Endothelial cell (in vitro differentiated cells): ENCODE results near the gene GADL1. TPM values are rescaled to one million over a fixed set of nuclear protein-coding genes. Genes with fewer than 3 reads are reported as not detected.

Source experiments
- DNase-seq: peaks from one replicate; pipeline ENCODE4 v3.0.0; 2021; ENCODE audit warnings: low spot score
- H3K27ac Mint-ChIP-seq: one replicate; pipeline ENCODE4 v1.8.0; 2021; ENCODE audit warnings: mixed read lengths, inconsistent platforms; ENCODE audit not compliant: unreplicated experiment
- H3K27me3 Mint-ChIP-seq: one replicate; pipeline ENCODE4 v1.8.0; 2021; ENCODE audit warnings: mild to moderate bottlenecking, moderate library complexity, mixed read lengths, inconsistent platforms; ENCODE audit not compliant: unreplicated experiment
- H3K36me3 Mint-ChIP-seq: one replicate; pipeline ENCODE4 v1.8.0; 2021; ENCODE audit warnings: mild to moderate bottlenecking, low read depth, mixed read lengths, inconsistent platforms; ENCODE audit not compliant: unreplicated experiment
- H3K4me1 Mint-ChIP-seq: one replicate; pipeline ENCODE4 v1.8.0; 2021; ENCODE audit warnings: mild to moderate bottlenecking, mixed read lengths, inconsistent platforms; ENCODE audit not compliant: unreplicated experiment
- H3K4me3 Mint-ChIP-seq: one replicate; pipeline ENCODE4 v1.8.0; 2021; ENCODE audit warnings: mild to moderate bottlenecking, mixed read lengths, inconsistent platforms; ENCODE audit not compliant: unreplicated experiment
- H3K9me3 Mint-ChIP-seq: one replicate; pipeline ENCODE4 v1.8.0; 2021; ENCODE audit warnings: mixed read lengths, inconsistent platforms; ENCODE audit not compliant: unreplicated experiment
- CTCF ChIP-seq: fragments of 200-600 bp; sonication (generic); IDR thresholded peaks from one replicate; pipeline ENCODE4 v1.5.0; 2021; ENCODE audit warnings: antibody characterized with exemption; ENCODE audit not compliant: unreplicated experiment
- total RNA-seq: library from RNA; stranded (reverse); fragmentation: NEBNext Ultra II Directional; extraction: Animal tissue kit (Norgen Biotek cat#: 25700); gene quantifications from one replicate; pipeline ENCODE4 v1.2.1, GENCODE V29; 2021; ENCODE audit not compliant: unreplicated experiment

Gene GADL1
- total RNA-seq, 1 donor from 2014 or later: not detected

GRCh38 chr3:30760737-30761136 lies 133.7 kb downstream of the GADL1 start:
- TF ChIP-seq CTCF: no peak
- no peak for DNase-seq
- Mint-ChIP-seq H3K4me3 (no peak overlapping the region), H3K36me3 (no peaks in the 10 kb centered on the region), H3K9me3 (no peaks in the 10 kb centered on the region), H3K4me1 (peaks cover 20% of the 10 kb centered on the region), H3K27me3 (no peaks in the 10 kb centered on the region), H3K27ac (no peak overlapping the region)

DNA sequence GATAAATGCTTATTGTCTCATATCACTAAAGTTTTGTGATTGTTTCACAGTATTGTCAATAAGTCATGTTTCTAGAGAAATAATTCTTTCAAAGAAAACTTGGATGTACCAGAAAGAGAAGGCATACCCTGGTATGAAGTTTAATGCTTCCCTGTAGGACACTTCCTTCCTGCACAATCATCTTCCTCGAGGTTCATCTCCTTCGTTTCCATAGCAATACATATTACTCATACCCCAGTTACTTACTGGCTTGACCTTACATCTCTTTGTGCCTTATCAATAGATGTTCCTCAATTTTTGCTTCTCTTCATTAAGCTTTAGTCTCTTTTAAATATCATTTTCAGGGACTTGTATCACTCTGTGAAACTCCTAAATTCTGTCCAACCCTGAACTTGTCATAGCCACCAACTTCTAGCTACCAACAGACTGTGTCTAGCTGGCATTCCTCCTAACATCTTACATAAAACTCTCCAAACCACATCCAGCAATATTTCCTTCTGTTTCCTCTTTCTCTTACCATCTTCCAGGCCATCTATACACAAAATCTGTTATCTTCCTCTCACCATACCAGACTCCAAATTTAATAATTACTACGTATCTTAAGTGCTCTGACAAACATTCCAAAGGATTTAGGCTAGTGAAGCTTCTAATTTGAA lies 134.3 kb downstream of the GADL1 start:
- DNase-seq: no peak
- H3K4me1 Mint-ChIP-seq: peaks cover 24% of the 10 kb centered on the region
- no peaks in the 10 kb centered on the region for H3K27me3 Mint-ChIP-seq
- H3K4me3 Mint-ChIP-seq: no peak overlapping the region
- no peaks in the 10 kb centered on the region for H3K36me3 Mint-ChIP-seq
- no peak overlapping the region for H3K27ac Mint-ChIP-seq
- H3K9me3 Mint-ChIP-seq: no peaks in the 10 kb centered on the region
- TF ChIP-seq CTCF: no peak

DNA sequence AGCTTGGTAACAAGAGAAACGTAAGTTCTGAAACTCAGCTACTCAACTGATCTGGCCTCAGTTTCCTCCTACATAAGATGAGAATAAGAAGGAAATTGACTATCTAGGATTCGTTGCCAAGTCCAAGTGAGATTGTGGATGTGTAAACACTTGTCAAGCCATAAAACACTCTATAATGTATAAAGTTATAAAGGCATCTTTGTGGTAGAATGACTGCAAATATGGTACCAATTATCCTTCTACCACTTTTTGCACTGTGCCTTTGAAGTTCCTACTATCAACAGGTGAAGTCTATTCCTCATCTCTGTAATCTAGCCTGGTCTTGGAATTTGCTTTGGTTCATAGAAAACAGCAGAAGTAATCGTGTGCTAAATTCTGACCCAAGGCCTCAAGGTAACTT lies 138.2 kb downstream of the GADL1 start:
- TF ChIP-seq CTCF: no peak
- Mint-ChIP-seq H3K27me3 (no peaks in the 10 kb centered on the region), H3K4me3 (no peak overlapping the region), H3K4me1 (peaks cover 24% of the 10 kb centered on the region), H3K36me3 (no peaks in the 10 kb centered on the region), H3K27ac (no peak overlapping the region), H3K9me3 (no peaks in the 10 kb centered on the region)
- no peak for DNase-seq

DNA sequence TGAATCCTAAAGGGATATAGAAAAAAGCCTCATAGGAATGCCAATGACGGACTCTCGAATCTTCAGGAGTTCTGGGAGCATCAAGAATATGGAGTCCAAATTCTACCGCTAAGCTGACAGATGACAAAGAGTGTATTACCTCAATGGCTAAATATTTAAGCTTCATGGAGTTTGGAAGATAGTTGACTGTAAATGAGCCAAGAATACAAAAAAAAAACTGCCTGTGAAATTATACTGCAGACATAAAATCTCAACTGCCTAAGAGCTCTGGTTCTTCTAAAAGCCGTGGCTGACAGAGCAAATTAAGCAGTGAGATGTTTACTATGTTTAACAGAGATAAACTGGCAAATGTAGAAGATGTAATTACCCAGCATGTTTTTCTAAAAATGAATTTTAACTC lies 140.0 kb downstream of the GADL1 start:
- Mint-ChIP-seq H3K36me3 (no peaks in the 10 kb centered on the region), H3K4me3 (no peak overlapping the region), H3K27ac (no peak overlapping the region), H3K9me3 (no peaks in the 10 kb centered on the region), H3K4me1 (peaks cover 20% of the 10 kb centered on the region), H3K27me3 (no peaks in the 10 kb centered on the region)
- TF ChIP-seq CTCF: no peak
- DNase-seq: no peak

- DNase-seq: no peak
- Mint-ChIP-seq H3K4me3 (no peak overlapping the region), H3K36me3 (no peaks in the 10 kb centered on the region), H3K27ac (no peak overlapping the region), H3K27me3 (no peaks in the 10 kb centered on the region), H3K4me1 (peaks cover 19% of the 10 kb centered on the region), H3K9me3 (no peaks in the 10 kb centered on the region)
- no peak for TF ChIP-seq CTCF
Measured at GRCh38 chr3:30753766-30754165, 140.7 kb downstream of the GADL1 start.
